SW 1271 (cell line): Measurements from ENCODE around the gene MAP2K3.
"Not testable (repeated sequence)": the region's sequence is repeated elsewhere in the genome, so short reads cannot be mapped to it uniquely, and the experiment has no call there.

Experiments used
- DNase-seq, 2 experiments: peaks; one replicate each; lab custom pipeline; 2025; lab: John Stamatoyannopoulos, UW

MAP2K3 gene

GRCh38 chr17:21310061-21310765, 25.7 kb downstream of the MAP2K3 start:
- DNase-seq, result not testable (repeated sequence)

- DNase-seq, result not testable (repeated sequence)
Observed at GRCh38 chr17:21310766-21311602, 26.5 kb downstream of the MAP2K3 start.

GRCh38 chr17:21313320-21313719, 28.8 kb downstream of the MAP2K3 start:
- no peak for DNase-seq

GRCh38 chr17:21313761-21314160, 29.2 kb downstream of the MAP2K3 start:
- DNase-seq, result not testable (repeated sequence)

GRCh38 chr17:21314261-21314664, 29.8 kb downstream of the MAP2K3 start:
- DNase-seq, result not testable (repeated sequence)

- not testable (repeated sequence) for DNase-seq
Observed at GRCh38 chr17:21314701-21315111, 30.2 kb downstream of the MAP2K3 start.

- not testable (repeated sequence) for DNase-seq
Observed at GRCh38 chr17:21315246-21316000, 30.9 kb downstream of the MAP2K3 start.

- not testable (repeated sequence) for DNase-seq
Observed at GRCh38 chr17:21316212-21316886, 31.8 kb downstream of the MAP2K3 start.

GRCh38 chr17:21316887-21317500, 32.5 kb downstream of the MAP2K3 start:
- DNase-seq, result not testable (repeated sequence)

- not testable (repeated sequence) for DNase-seq
Observed at GRCh38 chr17:21317821-21318220, 33.3 kb downstream of the MAP2K3 start.

- DNase-seq, result no peak
Observed at GRCh38 chr17:21318439-21318838, 33.9 kb downstream of the MAP2K3 start.

GRCh38 chr17:21318856-21319255, 34.3 kb downstream of the MAP2K3 start:
- DNase-seq, result not testable (repeated sequence)

GRCh38 chr17:21319256-21319655, 34.7 kb downstream of the MAP2K3 start:
- not testable (repeated sequence) for DNase-seq

GRCh38 chr17:21319686-21320375, 35.3 kb downstream of the MAP2K3 start:
- DNase-seq, result not testable (repeated sequence)

- DNase-seq, result not testable (repeated sequence)
Observed at GRCh38 chr17:21320430-21320829, 35.9 kb downstream of the MAP2K3 start.

- not testable (repeated sequence) for DNase-seq
Observed at GRCh38 chr17:21321061-21321460, 36.5 kb downstream of the MAP2K3 start.

- not testable (repeated sequence) for DNase-seq
Observed at GRCh38 chr17:21321744-21322191, 37.3 kb downstream of the MAP2K3 start.

GRCh38 chr17:21323257-21324111, 39.0 kb downstream of the MAP2K3 start:
- DNase-seq, result not testable (repeated sequence)

- not testable (repeated sequence) for DNase-seq
Observed at GRCh38 chr17:21324741-21325140, 40.2 kb downstream of the MAP2K3 start.
